A549 (cell line): Measurements from ENCODE around the gene TSPAN18. TPM values are rescaled to one million over a fixed set of nuclear protein-coding genes. Genes with fewer than 3 reads are reported as not detected.
A peak's percentile ranks its signal among the peaks of the same experiment; 100 is the strongest.

ENCODE experiments used
- ATAC-seq, 2 experiments: fragments of 200-7000 bp in 1 of 2; fragments of >200 bp in 1 of 2; cut with Nextera tagmentation in 1 of 2; cut with Tn5 transposase in 1 of 2; 3 replicates each; pipeline versions ENCODE4 v1.8.0 to v1.9.1; 2018 to 2020; ENCODE audit warnings: mild to moderate bottlenecking in 1 of 2, moderate library complexity in 1 of 2
- CTCF ChIA-PET: fragments of 300-600 bp; sonication (Branson Sonifier 250); formaldehyde crosslinking; extraction: SDS; loops from one replicate; lab custom pipeline; 2021; ENCODE audit warnings: antibody characterized with exemption, inconsistent platforms; lab: Yijun Ruan, JAX
- POLR2A ChIA-PET: fragments of 350-600 bp; formaldehyde crosslinking; extraction: SDS; loops from one replicate; lab custom pipeline; 2021; ENCODE audit warnings: antibody characterized with exemption, inconsistent platforms; lab: Yijun Ruan, JAX
- DNase-seq, 2 experiments: peaks; one replicate each; pipeline versions ENCODE4 v3.0.0 to v3.0.0-alpha.2; 2011 to 2016; ENCODE audit warnings: low read depth in 1 of 2, low spot score in 1 of 2
- FAIRE-seq: peaks from 2 replicates; lab custom pipeline; 2011; peaks lifted over from hg19 to GRCh38; lab: Jason Lieb, UNC
- H3K27ac ChIP-seq, 2 experiments: fragments of >200 bp; sonication (Bioruptor Twin); formaldehyde crosslinking; 3 replicates each; pipeline ENCODE4 v1.5.1; 2016 to 2017
- H3K4me1 ChIP-seq: fragments of >200 bp; sonication (Bioruptor Twin); formaldehyde crosslinking; 3 replicates; pipeline ENCODE4 v1.6.1; 2016
- H3K4me2 ChIP-seq: fragments of >200 bp; sonication (Bioruptor Twin); formaldehyde crosslinking; 3 replicates; pipeline ENCODE4 v1.6.1; 2016
- H3K4me3 ChIP-seq: fragments of >200 bp; sonication (Bioruptor Twin); formaldehyde crosslinking; 3 replicates; pipeline ENCODE4 v1.5.1; 2016
- H3K9me3 ChIP-seq: fragments of >200 bp; sonication (Bioruptor Twin); formaldehyde crosslinking; 3 replicates; pipeline ENCODE4 v1.6.1; 2016
- BCL3 ChIP-seq: fragments of >200 bp; sonication (Bioruptor Twin); formaldehyde crosslinking; IDR thresholded peaks from 3 replicates; pipeline ENCODE4 v1.6.1; 2016
- BHLHE40 ChIP-seq: IDR thresholded peaks from 2 replicates; pipeline ENCODE4 v1.6.1; 2012; ENCODE audit warnings: low read depth, low read length, inconsistent platforms
- CTCF ChIP-seq: fragments of >200 bp; sonication (Bioruptor Twin); formaldehyde crosslinking; IDR thresholded peaks from 3 replicates; pipeline ENCODE4 v1.5.1; 2016
- FOSL2 ChIP-seq, 2 experiments: fragments of 450-650 bp in 1 of 2; fragments of >200 bp in 1 of 2; sonication (Bioruptor Twin) in 1 of 2; formaldehyde crosslinking; IDR thresholded peaks; 2 replicates each; pipeline versions ENCODE4 v1.5.0 to v1.6.1; 2016 to 2020; ENCODE audit warnings: mild to moderate bottlenecking in 1 of 2, moderate library complexity in 1 of 2
- HES2 ChIP-seq: fragments of >200 bp; sonication (Bioruptor Twin); formaldehyde crosslinking; IDR thresholded peaks from 2 replicates; pipeline ENCODE4 v1.6.1; 2016
- KDM5A ChIP-seq: fragments of 200-600 bp; sonication (generic); IDR thresholded peaks from 2 replicates; pipeline ENCODE4 v1.6.1; 2016; ENCODE audit warnings: antibody characterized with exemption, mild to moderate bottlenecking
- MAZ ChIP-seq: fragments of 150-350 bp; IDR thresholded peaks from 2 replicates; pipeline ENCODE4 v1.6.1; 2014; ENCODE audit warnings: antibody characterized with exemption, low read depth, low read length, borderline replicate concordance
- RAD21 ChIP-seq, 2 experiments: fragments of >200 bp in 1 of 2; sonication (Bioruptor Twin) in 1 of 2; formaldehyde crosslinking in 1 of 2; IDR thresholded peaks in 1 of 2; conservative IDR thresholded peaks in 1 of 2; 2 replicates in 1 of 2; 3 replicates in 1 of 2; pipeline ENCODE4 v1.6.1; 2012 to 2018; ENCODE audit warnings: inconsistent platforms in 1 of 2
- SMC3 ChIP-seq: fragments of >200 bp; sonication (Bioruptor Twin); formaldehyde crosslinking; IDR thresholded peaks from 3 replicates; pipeline ENCODE4 v1.6.1; 2018; ENCODE audit warnings: inconsistent platforms
- WGBS: methylation state at CpG from one replicate; pipeline ENCODE4 v1.1.6; 2017; ENCODE audit errors: missing lambda C conversion rate; 5-methylcytosine and 5-hydroxymethylcytosine counted together
- polyA plus RNA-seq, 4 experiments: library from polyadenylated mRNA; depleted of rRNA in 3 of 4; stranded (reverse); fragments of >200 nt; fragmentation: RNase III in 1 of 4; extraction: RNeasy Plus Mini Kit Qiagen cat#74134 plus additional on column Dnase treatment in 1 of 4; gene quantifications; 2 replicates in 3 of 4; 3 replicates in 1 of 4; pipeline ENCODE4 v1.2.3, GENCODE V29; 2011 to 2017

TSPAN18 gene
- polyA plus RNA-seq, 2 of the 4 experiments (the other 2 are of a cell fraction) = 0.81 to 4.5 TPM

GRCh38 chr11:44775366-44775984 lies 48.7 kb downstream of the TSPAN18 start:
- POLR2A ChIA-PET = no interaction called here
- TF ChIP-seq MAZ (no peak), KDM5A (no peak), HES2 (no peak), RAD21 (conservative IDR thresholded peaks at IDR 0.05 in 1 of 2, IDR thresholded peaks at IDR 0.05 in 1 of 2) (peak; percentile 56 to 57), BHLHE40 (peak; percentile 38; the same call in 1 of the 2 replicates), BCL3 (no peak), SMC3 (peak; percentile 73), CTCF (peak; percentile 70)
- Histone ChIP-seq H3K4me1 (no peaks in the 10 kb centered on the region), H3K4me3 (no peak overlapping the region), H3K4me2 (no peak overlapping the region), H3K27ac (no peak overlapping the region), H3K9me3 (no peaks in the 10 kb centered on the region)
- CTCF ChIA-PET = interaction anchor here (0.6 to 5.2 kb wide), 50 partner anchors 10 to 995 kb away, joined by 3 to 40 read pairs (median 6); partner anchors contain the start of gene TSPAN18
- DNase-seq = peak; percentile 78 to 80
- FAIRE-seq = no peak
- 18% methylated on average over 12 of the region's 12 CpGs for WGBS
- peak; percentile 90 to 99 for ATAC-seq

GRCh38 chr11:44775985-44776446 lies 49.3 kb downstream of the TSPAN18 start:
- FAIRE-seq (no peak), ATAC-seq (no peak), DNase-seq (no peak)
- Histone ChIP-seq H3K4me3 (no peak overlapping the region), H3K4me1 (peaks cover 1% of the 10 kb centered on the region; the same call in 1 of the 3 replicates), H3K27ac (no peak overlapping the region), H3K9me3 (no peaks in the 10 kb centered on the region), H3K4me2 (no peak overlapping the region)
- ChIA-PET POLR2A (no interaction called here), CTCF (interaction anchor here (0.6 to 5.2 kb wide), 42 partner anchors 9 to 293 kb away, joined by 3 to 40 read pairs (median 8); partner anchors contain the start of gene TSPAN18)
- 54% methylated on average over 7 of the region's 7 CpGs for WGBS
- no peak for TF ChIP-seq FOSL2 (IDR thresholded peaks at IDR 0.05)
- no peak for TF ChIP-seq FOSL2 (CRISPR knock-in tag; IDR thresholded peaks at IDR 0.05)

GRCh38 chr11:44776551-44777208 lies 49.9 kb downstream of the TSPAN18 start:
- WGBS = 54% methylated on average over 6 of the region's 6 CpGs
- Histone ChIP-seq H3K4me3 (no peak overlapping the region), H3K4me1 (peaks cover 3% of the 10 kb centered on the region; the same call in 1 of the 3 replicates), H3K9me3 (no peaks in the 10 kb centered on the region), H3K4me2 (no peak overlapping the region), H3K27ac (no peak overlapping the region)
- TF ChIP-seq BCL3 = no peak
- TF ChIP-seq BHLHE40 = no peak
- FAIRE-seq (no peak), ATAC-seq (no peak), DNase-seq (no peak)
- ChIA-PET POLR2A (no interaction called here), CTCF (interaction anchor here (0.6 to 5.2 kb wide), 30 partner anchors 8 to 292 kb away, joined by 3 to 40 read pairs (median 10); partner anchors contain the start of gene TSPAN18)
